HG03196 (cell line): Measurements from ENCODE around the gene CRHR2.
A peak's percentile ranks its signal among the peaks of the same experiment; 100 is the strongest.
"Not testable (repeated sequence)": the region's sequence is repeated elsewhere in the genome, so short reads cannot be mapped to it uniquely, and the experiment has no call there.

ENCODE experiments used
- ATAC-seq: cut with Tn5 transposase; IDR thresholded peaks from one replicate; pipeline ENCODE4 v1.9.1; 2021; ENCODE audit not compliant: unreplicated experiment

CRHR2 gene

GRCh38 chr7:30682212-30683083 lies at the start of gene CRHR2:
Gene CRHR2, minus strand, starts transcription at chr7:30682456. Its CDS starts 176 bp downstream, at chr7:30682280.
- no peak for ATAC-seq

- ATAC-seq: no peak
Observed at GRCh38 chr7:30731581-30731980, 49.3 kb upstream of the CRHR2 start.

GRCh38 chr7:30730996-30731395 lies 48.7 kb upstream of the CRHR2 start:
- ATAC-seq: no peak

GRCh38 chr7:30730097-30730496 lies 47.8 kb upstream of the CRHR2 start:
- ATAC-seq: no peak

GRCh38 chr7:30729642-30730041 lies 47.4 kb upstream of the CRHR2 start:
- ATAC-seq: no peak

GRCh38 chr7:30728591-30729100 lies 46.4 kb upstream of the CRHR2 start:
- ATAC-seq: no peak

GRCh38 chr7:30727061-30727945 lies 45.0 kb upstream of the CRHR2 start:
- ATAC-seq: peak; percentile 65

GRCh38 chr7:30726296-30727006 lies 44.2 kb upstream of the CRHR2 start:
- ATAC-seq: no peak

- no peak for ATAC-seq
Observed at GRCh38 chr7:30723776-30724175, 41.5 kb upstream of the CRHR2 start.

- no peak for ATAC-seq
Observed at GRCh38 chr7:30722671-30723070, 40.4 kb upstream of the CRHR2 start.

- no peak for ATAC-seq
Observed at GRCh38 chr7:30722187-30722586, 39.9 kb upstream of the CRHR2 start.

- no peak for ATAC-seq
Observed at GRCh38 chr7:30721211-30721610, 39.0 kb upstream of the CRHR2 start.

- not testable (repeated sequence) for ATAC-seq
Observed at GRCh38 chr7:30719434-30719833, 37.2 kb upstream of the CRHR2 start.

- ATAC-seq: no peak
Observed at GRCh38 chr7:30717181-30717580, 34.9 kb upstream of the CRHR2 start.

- no peak for ATAC-seq
Observed at GRCh38 chr7:30714129-30714528, 31.9 kb upstream of the CRHR2 start.

- no peak for ATAC-seq
Observed at GRCh38 chr7:30713392-30713791, 31.1 kb upstream of the CRHR2 start.

GRCh38 chr7:30710669-30711068 lies 28.4 kb upstream of the CRHR2 start:
- ATAC-seq: no peak

GRCh38 chr7:30709549-30709948 lies 27.3 kb upstream of the CRHR2 start:
- ATAC-seq: no peak

- no peak for ATAC-seq
Observed at GRCh38 chr7:30708983-30709382, 26.7 kb upstream of the CRHR2 start.

GRCh38 chr7:30708412-30708811 lies 26.2 kb upstream of the CRHR2 start:
- no peak for ATAC-seq
